ENCODE data around the gene MPPED2. TPM values are rescaled to one million over a fixed set of nuclear protein-coding genes. Genes with fewer than 3 reads are reported as not detected.

The MPPED2 gene
- total RNA-seq, 1 experiment from 2014 or later: 4.7 TPM

GRCh38 chr11:30458541-30458940, 127.6 kb downstream of the MPPED2 start:
- no CpG with 5 or more reads among the region's 3 CpGs for WGBS (ENCODE audit: extremely low coverage, insufficient read length, low lambda C conversion rate)
- Histone ChIP-seq H3K23ac (ENCODE audit: insufficient read length, low read depth, low read length) (no peak overlapping the region), H3K4ac (ENCODE audit: low read depth, low read length) (no peak overlapping the region), H4K91ac (ENCODE audit: insufficient read length, low read depth, low read length) (no peak overlapping the region), H4K8ac (replicated peaks; ENCODE audit: insufficient read length, low read depth, low read length) (no peak overlapping the region), H3K79me2 (ENCODE audit: insufficient read depth, low read length) (no peaks in the 10 kb centered on the region), H3K27ac (ENCODE audit: insufficient read length, low read depth, low read length) (no peak overlapping the region), H2BK20ac (ENCODE audit: low read depth, low read length, poor library complexity, severe bottlenecking) (no peak overlapping the region), H2AK5ac (ENCODE audit: insufficient read length, low read length) (no peak overlapping the region), H4K20me1 (ENCODE audit: control insufficient read depth, insufficient read depth, insufficient read length) (no peaks in the 10 kb centered on the region), H3T11ph (ENCODE audit: low read length) (no peak overlapping the region), H3K4me1 (ENCODE audit: insufficient read depth, low read length) (peaks cover 13% of the 10 kb centered on the region), H2BK5ac (ENCODE audit: insufficient read length, low read length) (no peak overlapping the region), H2BK12ac (ENCODE audit: insufficient read length, low read depth, low read length) (no peak overlapping the region), H3K56ac (ENCODE audit: insufficient read length, low read depth, low read length) (no peak overlapping the region), H3K23me2 (ENCODE audit: insufficient read length, low read depth, low read length, poor library complexity, severe bottlenecking) (no peaks in the 10 kb centered on the region), H3K14ac (ENCODE audit: insufficient read depth, low read length) (no peak overlapping the region), H2BK15ac (ENCODE audit: low read depth, low read length) (no peak overlapping the region), H4K5ac (ENCODE audit: insufficient read length, low read depth, low read length) (no peak overlapping the region), H3K9me3 (ENCODE audit: control insufficient read depth, low read depth, low read length) (no peaks in the 10 kb centered on the region), H2BK120ac (ENCODE audit: low read depth, low read length, poor library complexity, severe bottlenecking) (no peak overlapping the region), H3K4me2 (ENCODE audit: insufficient read depth, insufficient read length, low read length) (no peak overlapping the region), H3K79me1 (ENCODE audit: insufficient read depth, low read depth, low read length, poor library complexity, severe bottlenecking) (no peaks in the 10 kb centered on the region), H3K27me3 (ENCODE audit: insufficient read depth, low read length) (no peaks in the 10 kb centered on the region), H2AFZ (ENCODE audit: low read length) (no peak overlapping the region), H3K18ac (ENCODE audit: insufficient read length, low read depth, low read length) (no peak overlapping the region), H3K9ac (ENCODE audit: extremely low read depth, insufficient read length, low read length) (no peak overlapping the region)
- Mint-ChIP-seq H3K27me3 (ENCODE audit: low read depth) (peaks cover 8% of the 10 kb centered on the region), H3K36me3 (ENCODE audit: insufficient read depth in 1 of 3, low read depth in 3 of 3) (peaks cover 0 to 3% (median 0%) of the 10 kb centered on the region in 3 experiments; a peak in 2 of 7 replicates), H3K9me3 (peaks cover 0 to 4% of the 10 kb centered on the region in 2 experiments; a peak in 1 of 5 replicates), H3K27ac (no peak overlapping the region), H3K4me1 (peaks cover 43 to 44% of the 10 kb centered on the region in 2 experiments), H3K4me3 (no peak overlapping the region)
- no peak for DNase-seq
- no peak for TF ChIP-seq CTCF (conservative IDR thresholded peaks at IDR 0.05)

All from H9 (cell line).